Astrocyte of the spinal cord (primary cell): Measurements from ENCODE around the gene APOC1.

Experiments
- DNase-seq: peaks from one replicate; pipeline ENCODE4 v3.0.0; 2011; ENCODE audit warnings: low read depth, low spot score
- H3K4me3 ChIP-seq: 2 replicates; pipeline ENCODE4 v1.5.1; 2011; ENCODE audit warnings: low read depth, mild to moderate bottlenecking, low read length, moderate library complexity
- in situ Hi-C: cut with HindIII; loops from 2 replicates; pipeline ENCODE4 v1.10.0; 2017; ENCODE audit warnings: low sequenced_read_pairs
- TF ChIP-seq, protein P1 (sequence below): IDR thresholded peaks from 2 replicates; pipeline ENCODE4 v1.5.1; 2012; ENCODE audit warnings: low read depth, mild to moderate bottlenecking, low read length, inconsistent platforms

Gene APOC1

DNA sequence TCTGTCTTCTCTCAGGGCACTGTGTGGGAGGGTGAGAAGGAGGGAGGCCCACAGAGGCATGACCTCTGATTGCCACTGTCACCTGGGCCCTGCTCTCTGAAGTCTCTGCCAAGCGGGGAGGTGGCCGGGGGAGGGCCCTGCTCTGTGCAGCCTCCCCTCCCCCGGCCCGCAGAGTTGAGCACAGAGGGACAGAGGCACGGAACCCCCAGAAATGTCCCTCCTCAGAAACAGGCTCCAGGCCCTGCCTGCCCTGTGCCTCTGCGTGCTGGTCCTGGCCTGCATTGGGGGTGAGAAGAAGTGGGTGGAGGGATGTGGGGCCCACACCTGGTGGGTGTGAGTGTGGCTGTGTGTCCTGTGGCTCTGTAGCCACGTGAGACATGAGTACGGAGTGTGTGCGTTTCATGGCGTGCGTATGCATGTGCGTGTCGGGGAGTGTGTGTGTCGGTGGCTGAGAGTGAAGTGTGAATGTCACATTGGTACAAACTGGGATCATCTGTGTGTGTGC is 27.7 kb downstream of the APOC1 start, which contains the start of gene APOC4:
APOC4 (plus strand) TSS at position 171 of the 505 bp plus-strand sequence; CDS start at position 212, 41 bp downstream.
- TF ChIP-seq, protein P1, sequence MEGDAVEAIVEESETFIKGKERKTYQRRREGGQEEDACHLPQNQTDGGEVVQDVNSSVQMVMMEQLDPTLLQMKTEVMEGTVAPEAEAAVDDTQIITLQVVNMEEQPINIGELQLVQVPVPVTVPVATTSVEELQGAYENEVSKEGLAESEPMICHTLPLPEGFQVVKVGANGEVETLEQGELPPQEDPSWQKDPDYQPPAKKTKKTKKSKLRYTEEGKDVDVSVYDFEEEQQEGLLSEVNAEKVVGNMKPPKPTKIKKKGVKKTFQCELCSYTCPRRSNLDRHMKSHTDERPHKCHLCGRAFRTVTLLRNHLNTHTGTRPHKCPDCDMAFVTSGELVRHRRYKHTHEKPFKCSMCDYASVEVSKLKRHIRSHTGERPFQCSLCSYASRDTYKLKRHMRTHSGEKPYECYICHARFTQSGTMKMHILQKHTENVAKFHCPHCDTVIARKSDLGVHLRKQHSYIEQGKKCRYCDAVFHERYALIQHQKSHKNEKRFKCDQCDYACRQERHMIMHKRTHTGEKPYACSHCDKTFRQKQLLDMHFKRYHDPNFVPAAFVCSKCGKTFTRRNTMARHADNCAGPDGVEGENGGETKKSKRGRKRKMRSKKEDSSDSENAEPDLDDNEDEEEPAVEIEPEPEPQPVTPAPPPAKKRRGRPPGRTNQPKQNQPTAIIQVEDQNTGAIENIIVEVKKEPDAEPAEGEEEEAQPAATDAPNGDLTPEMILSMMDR, result no peak
- in situ Hi-C loops, result no loop called here
- DNase-seq, result no peak
- no peak within 1 kb of the TSS for H3K4me3 ChIP-seq

DNA sequence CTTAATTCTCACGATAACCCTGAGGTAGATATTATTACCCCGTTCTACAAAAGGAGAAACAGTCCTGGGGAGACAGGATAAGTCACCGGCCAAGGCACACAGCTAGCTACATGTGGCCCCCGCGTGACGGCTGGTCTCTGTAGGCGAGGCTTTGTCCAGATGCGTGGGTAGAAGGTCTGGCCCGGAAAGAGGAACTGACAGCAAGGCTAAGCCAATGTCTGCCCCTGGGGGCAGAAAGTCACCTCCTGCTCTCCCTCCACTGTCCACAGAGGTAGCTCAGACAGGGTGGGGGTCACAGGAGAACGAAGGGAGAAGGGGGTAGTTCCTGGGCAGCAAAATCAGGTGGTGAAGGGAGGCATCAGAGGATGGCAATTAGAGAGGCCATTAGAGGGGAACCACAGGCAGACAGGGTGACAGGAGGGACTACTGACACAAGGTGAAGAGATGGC is 29.4 kb downstream of the APOC1 start:
- TF ChIP-seq, protein P1, result no peak
- no peak for DNase-seq
- in situ Hi-C loops, result no loop called here

DNA sequence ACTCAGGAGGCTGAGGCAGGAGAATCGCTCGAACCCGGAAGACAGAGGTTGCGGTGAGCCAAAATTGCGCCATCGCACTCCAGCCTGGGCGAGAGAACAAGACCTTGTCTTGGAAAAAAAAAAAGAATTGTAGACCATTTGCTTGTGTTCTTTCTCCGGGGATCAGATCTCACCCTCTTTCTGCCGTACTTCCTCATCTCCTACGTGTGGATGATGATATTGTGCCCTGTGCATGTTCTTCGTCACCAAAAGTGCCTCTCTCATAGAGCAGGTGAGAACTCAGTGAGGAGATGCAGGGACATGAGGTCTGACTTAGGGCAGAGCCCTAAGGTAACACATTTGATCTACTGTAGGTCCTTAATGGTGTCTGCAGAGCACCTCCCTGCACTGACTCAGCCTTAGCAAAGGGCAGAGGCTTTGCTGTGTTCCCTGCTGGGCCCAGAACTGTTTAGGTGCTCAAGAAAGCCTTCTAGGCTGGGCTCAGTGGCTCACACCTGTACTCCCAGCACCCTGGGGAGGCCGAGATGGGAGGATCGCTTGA is 32.7 kb downstream of the APOC1 start:
- TF ChIP-seq, protein P1, result no peak
- in situ Hi-C loops, result no loop called here
- H3K4me3 ChIP-seq, result no peak overlapping the region
- no peak for DNase-seq

More for the DNA sequence above, 29.4 kb downstream of the APOC1 start:
- no peak overlapping the region for H3K4me3 ChIP-seq

DNA sequence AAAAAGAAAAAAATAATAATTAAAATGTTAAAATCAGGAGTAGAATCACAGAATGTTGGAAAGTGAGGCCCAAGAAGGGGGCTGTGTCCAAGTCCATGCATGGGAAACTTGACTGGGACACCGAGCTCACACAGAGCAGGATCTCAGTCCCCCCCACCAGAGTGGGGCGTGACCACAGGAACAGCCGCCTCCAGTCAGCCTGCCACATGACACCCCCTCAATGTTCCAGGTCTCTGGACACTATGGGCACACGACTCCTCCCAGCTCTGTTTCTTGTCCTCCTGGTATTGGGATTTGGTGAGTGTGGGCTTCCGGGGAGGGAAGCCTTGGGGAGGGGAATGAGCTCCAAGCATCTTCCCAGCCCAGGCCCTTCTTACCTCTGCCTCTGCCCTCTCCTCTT is 33.8 kb downstream of the APOC1 start:
- no peak for DNase-seq
- in situ Hi-C loops, result no loop called here
- TF ChIP-seq, protein P1, result no peak
- H3K4me3 ChIP-seq, result no peak overlapping the region

DNA sequence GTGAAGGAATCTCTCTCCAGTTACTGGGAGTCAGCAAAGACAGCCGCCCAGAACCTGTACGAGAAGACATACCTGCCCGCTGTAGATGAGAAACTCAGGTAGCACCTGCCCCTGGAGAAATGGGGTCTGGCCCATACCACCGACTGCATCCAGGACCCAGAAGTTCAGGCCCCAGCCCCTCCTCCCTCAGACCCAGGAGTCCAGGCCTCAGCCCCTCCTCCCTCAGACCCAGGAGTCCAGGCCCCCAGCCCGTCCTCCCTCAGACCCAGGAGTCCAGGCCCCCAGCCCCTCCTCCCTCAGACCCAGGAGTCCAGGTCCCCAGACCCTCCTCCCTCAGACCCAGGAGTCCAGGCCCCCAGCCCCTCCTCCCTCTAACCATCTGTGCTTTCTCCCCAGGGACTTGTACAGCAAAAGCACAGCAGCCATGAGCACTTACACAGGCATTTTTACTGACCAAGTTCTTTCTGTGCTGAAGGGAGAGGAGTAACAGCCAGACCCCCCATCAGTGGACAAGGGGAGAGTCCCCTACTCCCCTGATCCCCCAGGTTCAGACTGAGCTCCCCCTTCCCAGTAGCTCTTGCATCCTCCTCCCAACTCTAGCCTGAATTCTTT is 34.5 kb downstream of the APOC1 start:
- TF ChIP-seq, protein P1, result no peak
- no peak for DNase-seq
- in situ Hi-C loops, result no loop called here
- no peak overlapping the region for H3K4me3 ChIP-seq

DNA sequence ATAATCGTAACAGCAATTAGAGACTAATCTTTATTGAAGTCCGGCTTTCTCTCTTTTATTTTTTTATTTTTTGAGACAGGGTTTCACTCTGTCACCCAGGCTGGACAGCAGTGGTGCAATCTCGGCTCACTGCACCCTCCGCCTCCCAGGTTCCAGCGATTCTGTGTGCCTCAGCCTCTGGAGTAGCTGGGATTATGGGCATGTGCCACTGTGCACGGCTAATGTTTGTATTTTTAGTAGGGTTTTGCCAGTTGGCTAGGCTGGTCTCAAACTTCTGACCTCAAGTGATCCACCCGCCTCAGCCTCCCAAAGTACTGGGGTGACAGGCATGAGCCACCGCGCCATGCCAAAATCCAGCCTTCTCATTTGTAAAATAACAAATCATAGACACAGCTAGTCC is 35.1 kb downstream of the APOC1 start:
- no peak for DNase-seq
- no peak overlapping the region for H3K4me3 ChIP-seq
- TF ChIP-seq, protein P1, result no peak
- in situ Hi-C loops, result no loop called here
